ENCODE measurements around the gene ANKH.

The ANKH gene

DNA sequence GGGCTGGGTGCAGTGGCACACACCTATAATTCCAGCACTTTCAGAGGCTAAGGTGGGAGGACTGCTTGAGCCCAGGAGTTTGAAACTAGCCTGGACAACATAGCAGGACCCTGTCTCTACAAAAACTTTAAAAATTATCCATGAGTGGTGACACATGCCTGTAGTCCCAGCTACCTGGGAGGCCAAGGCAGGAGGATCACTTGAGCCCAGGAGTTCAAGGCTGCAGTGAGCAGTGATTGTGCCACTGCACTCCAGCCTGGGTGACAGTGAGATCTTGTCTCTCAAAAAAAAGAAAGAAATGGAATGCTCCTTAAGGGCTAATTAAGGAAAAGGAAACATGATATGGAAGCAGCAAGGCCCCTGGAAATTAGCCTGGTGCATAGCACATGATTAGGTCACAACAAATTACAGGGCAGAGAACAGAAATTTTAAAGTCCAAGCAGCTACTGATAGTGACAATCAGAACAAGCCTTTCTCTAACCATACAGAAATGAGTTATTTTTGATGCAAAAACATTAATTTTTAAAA, 19.5 kb downstream of the ANKH start:
- Histone ChIP-seq H3K23ac (ENCODE audit: low read length) (no peak overlapping the region), H3K18ac (ENCODE audit: low read length) (no peak overlapping the region), H4K8ac (ENCODE audit: low read depth, low read length) (no peak overlapping the region), H3K4me1 (ENCODE audit: control insufficient read depth in 1 of 2, insufficient read depth in 2 of 2, low read length in 2 of 2) (peaks cover 14 to 18% of the 10 kb centered on the region in 2 experiments), H2BK5ac (ENCODE audit: low read depth, low read length, poor library complexity) (no peak overlapping the region), H2BK12ac (ENCODE audit: low read length) (no peak overlapping the region), H4K91ac (ENCODE audit: low read depth, low read length) (no peak overlapping the region), H2AK5ac (ENCODE audit: low read length) (no peak overlapping the region), H4K12ac (ENCODE audit: low read depth, low read length) (no peak overlapping the region), H3K36me3 (ENCODE audit: control insufficient read depth in 1 of 2, insufficient read depth in 2 of 2, low read length in 2 of 2) (no peaks in the 10 kb centered on the region), H2BK120ac (ENCODE audit: insufficient read depth, low read length, poor library complexity) (no peak overlapping the region), H3K27me3 (ENCODE audit: insufficient read depth, low read length) (no peaks in the 10 kb centered on the region), H3K27ac (ENCODE audit: low read depth, low read length) (no peak overlapping the region), H3K9me3 (ENCODE audit: insufficient read depth, low read depth, low read length) (no peaks in the 10 kb centered on the region), H3K9ac (ENCODE audit: low read length) (no peak overlapping the region), H3K79me1 (ENCODE audit: low read length) (peaks cover 4% of the 10 kb centered on the region), H3K4ac (ENCODE audit: low read depth, low read length) (no peak overlapping the region), H3K14ac (ENCODE audit: low read length) (no peak overlapping the region), H3K4me3 (ENCODE audit: low read depth, low read length) (no peak overlapping the region), H2AFZ (ENCODE audit: insufficient read depth, low read length, poor library complexity) (no peak overlapping the region), H3K4me2 (ENCODE audit: low read length) (no peak overlapping the region), H3K79me2 (ENCODE audit: control insufficient read depth, insufficient read depth, low read length, poor library complexity) (peaks cover 3% of the 10 kb centered on the region)
- no peak for DNase-seq

- no peak for DNase-seq
- Histone ChIP-seq H4K8ac (ENCODE audit: low read depth, low read length) (no peak overlapping the region), H3K18ac (ENCODE audit: low read length) (no peak overlapping the region), H2BK12ac (ENCODE audit: low read length) (no peak overlapping the region), H3K9ac (ENCODE audit: low read length) (no peak overlapping the region), H3K79me1 (ENCODE audit: low read length) (peaks cover 4% of the 10 kb centered on the region), H3K27ac (ENCODE audit: low read depth, low read length) (no peak overlapping the region), H3K36me3 (ENCODE audit: control insufficient read depth in 1 of 2, insufficient read depth in 2 of 2, low read length in 2 of 2) (no peaks in the 10 kb centered on the region), H3K4me1 (ENCODE audit: control insufficient read depth in 1 of 2, insufficient read depth in 2 of 2, low read length in 2 of 2) (peaks cover 14 to 18% of the 10 kb centered on the region in 2 experiments), H3K27me3 (ENCODE audit: insufficient read depth, low read length) (no peaks in the 10 kb centered on the region), H3K79me2 (ENCODE audit: control insufficient read depth, insufficient read depth, low read length, poor library complexity) (peaks cover 3% of the 10 kb centered on the region), H3K4me3 (ENCODE audit: low read depth, low read length) (no peak overlapping the region), H2BK5ac (ENCODE audit: low read depth, low read length, poor library complexity) (no peak overlapping the region), H3K4me2 (ENCODE audit: low read length) (no peak overlapping the region), H4K91ac (ENCODE audit: low read depth, low read length) (no peak overlapping the region), H3K9me3 (ENCODE audit: insufficient read depth, low read depth, low read length) (no peaks in the 10 kb centered on the region), H3K14ac (ENCODE audit: low read length) (no peak overlapping the region), H2BK120ac (ENCODE audit: insufficient read depth, low read length, poor library complexity) (no peak overlapping the region), H3K4ac (ENCODE audit: low read depth, low read length) (no peak overlapping the region), H2AK5ac (ENCODE audit: low read length) (no peak overlapping the region), H3K23ac (ENCODE audit: low read length) (no peak overlapping the region), H4K12ac (ENCODE audit: low read depth, low read length) (no peak overlapping the region), H2AFZ (ENCODE audit: insufficient read depth, low read length, poor library complexity) (no peak overlapping the region)
Measured at GRCh38 chr5:14851597-14851996, 20.0 kb downstream of the ANKH start.

- no peak overlapping the region for H3K4ac ChIP-seq (ENCODE audit: low read depth, low read length)
- peak overlapping the region; percentile 25 for H3K9ac ChIP-seq (ENCODE audit: low read length)
- DNase-seq = no peak
- no peak overlapping the region for H2BK120ac ChIP-seq (ENCODE audit: insufficient read depth, low read length, poor library complexity)
- no peak overlapping the region for H3K14ac ChIP-seq (ENCODE audit: low read length)
- no peak overlapping the region for H3K27ac ChIP-seq (ENCODE audit: low read depth, low read length)
- no peak overlapping the region for H4K12ac ChIP-seq (ENCODE audit: low read depth, low read length)
- H3K36me3 ChIP-seq (ENCODE audit: control insufficient read depth in 1 of 2, insufficient read depth in 2 of 2, low read length in 2 of 2) = no peaks in the 10 kb centered on the region
- H2AK5ac ChIP-seq (ENCODE audit: low read length) = no peak overlapping the region
- no peak overlapping the region for H3K4me3 ChIP-seq (ENCODE audit: low read depth, low read length)
- peaks cover 3% of the 10 kb centered on the region for H3K79me2 ChIP-seq (ENCODE audit: control insufficient read depth, insufficient read depth, low read length, poor library complexity)
- no peak overlapping the region for H2BK5ac ChIP-seq (ENCODE audit: low read depth, low read length, poor library complexity)
- no CpG with 5 or more reads among the region's 5 CpGs for WGBS (ENCODE audit: extremely low coverage, insufficient coverage, insufficient read length)
- no peaks in the 10 kb centered on the region for H3K27me3 ChIP-seq (ENCODE audit: insufficient read depth, low read length)
- H4K8ac ChIP-seq (ENCODE audit: low read depth, low read length) = no peak overlapping the region
- H3K4me1 ChIP-seq (ENCODE audit: control insufficient read depth in 1 of 2, insufficient read depth in 2 of 2, low read length in 2 of 2) = peaks cover 14 to 18% of the 10 kb centered on the region in 2 experiments
- no peak overlapping the region for H3K23ac ChIP-seq (ENCODE audit: low read length)
- H3K18ac ChIP-seq (ENCODE audit: low read length) = no peak overlapping the region
- H3K4me2 ChIP-seq (ENCODE audit: low read length) = no peak overlapping the region
- H3K79me1 ChIP-seq (ENCODE audit: low read length) = peaks cover 4% of the 10 kb centered on the region
- H2BK12ac ChIP-seq (ENCODE audit: low read length) = no peak overlapping the region
- no peaks in the 10 kb centered on the region for H3K9me3 ChIP-seq (ENCODE audit: insufficient read depth, low read depth, low read length)
- no peak overlapping the region for H2AFZ ChIP-seq (ENCODE audit: insufficient read depth, low read length, poor library complexity)
- H4K91ac ChIP-seq (ENCODE audit: low read depth, low read length) = no peak overlapping the region
Measured at GRCh38 chr5:14851050-14851419, 20.5 kb downstream of the ANKH start.

GRCh38 chr5:14850419-14851049, 21.0 kb downstream of the ANKH start:
- Histone ChIP-seq H3K18ac (ENCODE audit: low read length) (peak overlapping the region; percentile 39), H2BK12ac (ENCODE audit: low read length) (no peak overlapping the region), H3K79me1 (ENCODE audit: low read length) (peaks cover 4% of the 10 kb centered on the region), H3K4ac (ENCODE audit: low read depth, low read length) (no peak overlapping the region), H2AFZ (ENCODE audit: insufficient read depth, low read length, poor library complexity) (no peak overlapping the region), H3K79me2 (ENCODE audit: control insufficient read depth, insufficient read depth, low read length, poor library complexity) (peaks cover 3% of the 10 kb centered on the region), H3K27me3 (ENCODE audit: insufficient read depth, low read length) (no peaks in the 10 kb centered on the region), H4K91ac (ENCODE audit: low read depth, low read length) (no peak overlapping the region), H2BK5ac (ENCODE audit: low read depth, low read length, poor library complexity) (no peak overlapping the region), H4K8ac (ENCODE audit: low read depth, low read length) (no peak overlapping the region), H3K9ac (ENCODE audit: low read length) (no peak overlapping the region), H2AK5ac (ENCODE audit: low read length) (no peak overlapping the region), H3K36me3 (ENCODE audit: control insufficient read depth in 1 of 2, insufficient read depth in 2 of 2, low read length in 2 of 2) (no peaks in the 10 kb centered on the region), H3K4me2 (ENCODE audit: low read length) (no peak overlapping the region), H4K12ac (ENCODE audit: low read depth, low read length) (no peak overlapping the region), H3K4me3 (ENCODE audit: low read depth, low read length) (no peak overlapping the region), H3K14ac (ENCODE audit: low read length) (no peak overlapping the region), H2BK120ac (ENCODE audit: insufficient read depth, low read length, poor library complexity) (no peak overlapping the region), H3K9me3 (ENCODE audit: insufficient read depth, low read depth, low read length) (no peaks in the 10 kb centered on the region), H3K4me1 (ENCODE audit: control insufficient read depth in 1 of 2, insufficient read depth in 2 of 2, low read length in 2 of 2) (peaks cover 14 to 18% of the 10 kb centered on the region in 2 experiments), H3K23ac (ENCODE audit: low read length) (no peak overlapping the region), H3K27ac (ENCODE audit: low read depth, low read length) (no peak overlapping the region)
- WGBS (ENCODE audit: extremely low coverage, insufficient coverage, insufficient read length) = no CpG with 5 or more reads among the region's 9 CpGs
- peak; percentile 49 to 84 for DNase-seq
